H9 (cell line): ENCODE measurements around the gene ARFGEF2. TPM values are rescaled to one million over a fixed set of nuclear protein-coding genes. Genes with fewer than 3 reads are reported as not detected.
A peak's percentile ranks its signal among the peaks of the same experiment; 100 is the strongest.

Source experiments
- DNase-seq: peaks from one replicate; pipeline ENCODE4 v3.0.0-alpha.2; 2017
- H2AFZ ChIP-seq: one replicate; pipeline ENCODE4 v1.6.1; 2013; ENCODE audit warnings: mild to moderate bottlenecking, low read length, control low read depth, moderate library complexity
- H2AK5ac ChIP-seq: 2 replicates; pipeline ENCODE4 v1.6.1; 2013; ENCODE audit warnings: low read length, control low read depth, mixed read lengths; ENCODE audit not compliant: insufficient read length
- H2BK120ac ChIP-seq: one replicate; pipeline ENCODE4 v1.6.1; 2013; ENCODE audit warnings: low read depth, mild to moderate bottlenecking, low read length, control low read depth, inconsistent platforms; ENCODE audit not compliant: poor library complexity, severe bottlenecking
- H2BK12ac ChIP-seq: 2 replicates; pipeline ENCODE4 v1.6.1; 2013; ENCODE audit warnings: low read length, control low read depth, mixed read lengths, low read depth; ENCODE audit not compliant: insufficient read length
- H2BK15ac ChIP-seq: 2 replicates; pipeline ENCODE4 v1.6.1; 2013; ENCODE audit warnings: low read depth, low read length, control low read depth
- H2BK20ac ChIP-seq: one replicate; pipeline ENCODE4 v1.6.1; 2013; ENCODE audit warnings: low read depth, mild to moderate bottlenecking, low read length, control low read depth, inconsistent platforms; ENCODE audit not compliant: poor library complexity, severe bottlenecking
- H2BK5ac ChIP-seq: 2 replicates; pipeline ENCODE4 v1.6.1; 2013; ENCODE audit warnings: low read length, control low read depth, mixed read lengths; ENCODE audit not compliant: insufficient read length
- H3K14ac ChIP-seq: 2 replicates; pipeline ENCODE4 v1.6.1; 2013; ENCODE audit warnings: low read length, control low read depth; ENCODE audit not compliant: insufficient read depth
- H3K18ac ChIP-seq: 2 replicates; pipeline ENCODE4 v1.6.1; 2013; ENCODE audit warnings: low read depth, mild to moderate bottlenecking, mixed read lengths, low read length, control low read depth; ENCODE audit not compliant: insufficient read length
- H3K23ac ChIP-seq: 2 replicates; pipeline ENCODE4 v1.6.1; 2013; ENCODE audit warnings: low read length, control low read depth, mixed read lengths, low read depth; ENCODE audit not compliant: insufficient read length
- H3K23me2 ChIP-seq: 2 replicates; pipeline ENCODE4 v1.6.1; 2013; ENCODE audit warnings: low read depth, mild to moderate bottlenecking, mixed read lengths, low read length, control low read depth; ENCODE audit not compliant: insufficient read length, poor library complexity, severe bottlenecking
- H3K27ac ChIP-seq: 2 replicates; pipeline ENCODE4 v1.5.1; 2013; ENCODE audit warnings: low read length, control low read depth, mixed read lengths, low read depth; ENCODE audit not compliant: insufficient read length
- H3K27me3 ChIP-seq: 2 replicates; pipeline ENCODE4 v1.6.1; 2013; ENCODE audit warnings: low read length, control low read depth, inconsistent platforms; ENCODE audit not compliant: insufficient read depth
- H3K4ac ChIP-seq: 2 replicates; pipeline ENCODE4 v1.6.1; 2013; ENCODE audit warnings: low read depth, mild to moderate bottlenecking, control low read depth, inconsistent platforms, low read length, moderate library complexity
- H3K4me1 ChIP-seq: 2 replicates; pipeline ENCODE4 v1.6.1; 2013; ENCODE audit warnings: low read length, control low read depth, inconsistent platforms; ENCODE audit not compliant: insufficient read depth
- H3K4me2 ChIP-seq: 2 replicates; pipeline ENCODE4 v1.6.1; 2013; ENCODE audit warnings: low read length, control low read depth, mixed read lengths; ENCODE audit not compliant: insufficient read length, insufficient read depth
- H3K56ac ChIP-seq: 2 replicates; pipeline ENCODE4 v1.6.1; 2013; ENCODE audit warnings: low read depth, mild to moderate bottlenecking, mixed read lengths, low read length, control low read depth; ENCODE audit not compliant: insufficient read length
- H3K79me1 ChIP-seq: 2 replicates; pipeline ENCODE4 v1.6.1; 2013; ENCODE audit warnings: low read depth, mild to moderate bottlenecking, moderate library complexity, low read length, control low read depth, inconsistent platforms; ENCODE audit not compliant: insufficient read depth, poor library complexity, severe bottlenecking
- H3K79me2 ChIP-seq: 2 replicates; pipeline ENCODE4 v1.6.1; 2013; ENCODE audit warnings: low read length, control low read depth, inconsistent platforms; ENCODE audit not compliant: insufficient read depth
- H3K9ac ChIP-seq: 2 replicates; pipeline ENCODE4 v1.6.1; 2013; ENCODE audit warnings: low read length, control low read depth, mixed read lengths; ENCODE audit not compliant: insufficient read length; ENCODE audit errors: extremely low read depth
- H3K9me3 ChIP-seq: one replicate; pipeline ENCODE4 v1.6.1; 2013; ENCODE audit warnings: low read depth, low read length, inconsistent platforms; ENCODE audit not compliant: control insufficient read depth
- H3T11ph ChIP-seq: one replicate; pipeline ENCODE4 v1.6.1; 2013; ENCODE audit warnings: mild to moderate bottlenecking, low read length, control low read depth, inconsistent platforms
- H4K20me1 ChIP-seq: one replicate; pipeline ENCODE4 v1.6.1; 2013; ENCODE audit not compliant: control insufficient read depth, insufficient read length, insufficient read depth
- H4K5ac ChIP-seq: 2 replicates; pipeline ENCODE4 v1.6.1; 2013; ENCODE audit warnings: low read depth, mild to moderate bottlenecking, mixed read lengths, low read length, control low read depth; ENCODE audit not compliant: insufficient read length
- H4K8ac ChIP-seq: replicated peaks from 2 replicates; pipeline ENCODE4 v1.6.1; 2013; ENCODE audit warnings: low read length, control low read depth, mixed read lengths, low read depth; ENCODE audit not compliant: insufficient read length
- H4K91ac ChIP-seq: 2 replicates; pipeline ENCODE4 v1.6.1; 2013; ENCODE audit warnings: low read depth, mild to moderate bottlenecking, moderate library complexity, mixed read lengths, low read length, control low read depth; ENCODE audit not compliant: insufficient read length
- H3K27ac Mint-ChIP-seq, 3 experiments: 2 replicates in 2 of 3; 3 replicates in 1 of 3; pipeline ENCODE4 v1.8.0; 2020 to 2021; ENCODE audit warnings: mixed read lengths in 3 of 3, mild to moderate bottlenecking in 1 of 3, moderate library complexity in 1 of 3
- H3K27me3 Mint-ChIP-seq: 2 replicates; pipeline ENCODE4 v1.8.0; 2021; ENCODE audit warnings: low read depth, mild to moderate bottlenecking, moderate library complexity, mixed read lengths
- H3K36me3 Mint-ChIP-seq, 3 experiments: 2 replicates in 2 of 3; 3 replicates in 1 of 3; pipeline ENCODE4 v1.8.0; 2020 to 2021; ENCODE audit warnings: low read depth in 3 of 3, mixed read lengths in 3 of 3; ENCODE audit not compliant: insufficient read depth in 1 of 3
- H3K4me1 Mint-ChIP-seq, 2 experiments: 2 replicates each; pipeline ENCODE4 v1.8.0; 2020; ENCODE audit warnings: mixed read lengths in 2 of 2
- H3K4me3 Mint-ChIP-seq, 2 experiments: 2 replicates in 1 of 2; 3 replicates in 1 of 2; pipeline ENCODE4 v1.8.0; 2020 to 2021; ENCODE audit warnings: mild to moderate bottlenecking in 2 of 2, mixed read lengths in 2 of 2, moderate library complexity in 1 of 2
- H3K9me3 Mint-ChIP-seq, 2 experiments: 2 replicates in 1 of 2; 3 replicates in 1 of 2; pipeline ENCODE4 v1.8.0; 2020; ENCODE audit warnings: mild to moderate bottlenecking in 2 of 2, mixed read lengths in 2 of 2, moderate library complexity in 1 of 2
- CTCF ChIP-seq: fragments of 200-600 bp; sonication (generic); conservative IDR thresholded peaks from 3 replicates; pipeline ENCODE4 v1.8.0; 2021; ENCODE audit warnings: antibody characterized with exemption, mild to moderate bottlenecking
- WGBS: extraction: QIAGEN DNeasy Blood & Tissue Kit; methylation state at CpG from one replicate; pipeline ENCODE4 v1.1.7; 2013; ENCODE audit warnings: missing lambda C conversion rate, low lambda C conversion rate, mixed read lengths; ENCODE audit not compliant: insufficient read length; ENCODE audit errors: extremely low coverage; 5-methylcytosine and 5-hydroxymethylcytosine counted together
- total RNA-seq: library from RNA; stranded (reverse); gene quantifications from 2 replicates; pipeline ENCODE4 v1.2.1, GENCODE V29; 2021

Gene ARFGEF2
- total RNA-seq, 1 experiment from 2014 or later: 16.6 TPM

GRCh38 chr20:48898210-48898609, 23.3 kb upstream of the ARFGEF2 start:
- Histone ChIP-seq H3K23me2 (no peaks in the 10 kb centered on the region), H3K27ac (no peak overlapping the region), H3K23ac (no peak overlapping the region), H2BK15ac (no peak overlapping the region), H2BK20ac (no peak overlapping the region), H4K5ac (no peak overlapping the region), H3K14ac (no peak overlapping the region), H3K9ac (no peak overlapping the region), H3K56ac (no peak overlapping the region), H2AFZ (no peak overlapping the region), H2BK5ac (no peak overlapping the region), H3T11ph (no peak overlapping the region), H2BK120ac (no peak overlapping the region), H4K20me1 (no peaks in the 10 kb centered on the region), H2BK12ac (no peak overlapping the region), H3K79me2 (no peaks in the 10 kb centered on the region), H2AK5ac (no peak overlapping the region), H3K9me3 (no peaks in the 10 kb centered on the region), H3K18ac (no peak overlapping the region), H3K4me2 (no peak overlapping the region), H3K4me1 (no peaks in the 10 kb centered on the region), H4K91ac (no peak overlapping the region), H3K79me1 (no peaks in the 10 kb centered on the region), H3K27me3 (no peaks in the 10 kb centered on the region), H3K4ac (no peak overlapping the region), H4K8ac (no peak overlapping the region)
- Mint-ChIP-seq H3K4me3 (no peak overlapping the region), H3K36me3 (no peaks in the 10 kb centered on the region), H3K27me3 (peaks cover 7% of the 10 kb centered on the region), H3K9me3 (no peaks in the 10 kb centered on the region; a peak in 1 of 5 replicates), H3K4me1 (peaks cover 0 to 11% of the 10 kb centered on the region in 2 experiments; a peak in 2 of 4 replicates), H3K27ac (peak overlapping the region in 1 of 3 experiments; percentile 24; a peak in 2 of 7 replicates)
- TF ChIP-seq CTCF: no peak
- no CpG with 5 or more reads among the region's 10 CpGs for WGBS
- DNase-seq: no peak
